ENCODE measurements around the gene SFSWAP. TPM values are rescaled to one million over a fixed set of nuclear protein-coding genes. Genes with fewer than 3 reads are reported as not detected.

Gene SFSWAP
- polyA plus RNA-seq, 2 of the 4 experiments (the other 2 are of a cell fraction), result 21.8 to 23.5 TPM

DNA sequence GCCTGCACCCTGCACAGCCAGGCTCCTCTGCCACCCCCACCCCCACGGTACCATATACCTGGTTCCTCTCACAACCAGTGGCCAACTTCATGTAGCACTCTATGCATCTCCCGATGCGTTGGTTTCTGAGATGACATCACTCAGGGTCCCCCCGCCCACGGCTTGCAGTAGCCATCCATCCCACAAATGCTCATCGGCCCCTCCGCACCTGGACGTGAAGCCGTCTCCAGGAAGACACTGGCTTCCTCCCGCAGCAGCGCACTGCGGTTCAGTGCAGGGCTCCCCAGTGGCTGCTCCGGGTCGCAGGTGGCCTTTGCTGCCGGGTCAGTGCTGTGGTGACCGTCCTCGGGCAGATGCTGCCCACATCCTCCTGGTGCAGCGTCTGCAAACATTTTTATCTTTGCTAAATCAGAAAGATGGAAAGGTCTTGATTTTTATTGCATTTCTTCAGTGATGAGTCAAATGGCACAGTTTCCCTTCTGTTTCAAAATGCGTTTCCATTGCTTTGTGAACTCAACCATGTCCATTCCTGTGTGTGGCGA lies 89.8 kb downstream of the SFSWAP start:
- ChIA-PET CTCF (interaction anchor here (1.2 kb wide), 1 partner anchor 14 kb away, joined by 3 read pairs; no protein-coding TSS in a partner anchor), POLR2A (no interaction called here)
- DNase-seq (ENCODE audit: low read depth in 1 of 2, low spot score in 1 of 2), result no peak

DNA sequence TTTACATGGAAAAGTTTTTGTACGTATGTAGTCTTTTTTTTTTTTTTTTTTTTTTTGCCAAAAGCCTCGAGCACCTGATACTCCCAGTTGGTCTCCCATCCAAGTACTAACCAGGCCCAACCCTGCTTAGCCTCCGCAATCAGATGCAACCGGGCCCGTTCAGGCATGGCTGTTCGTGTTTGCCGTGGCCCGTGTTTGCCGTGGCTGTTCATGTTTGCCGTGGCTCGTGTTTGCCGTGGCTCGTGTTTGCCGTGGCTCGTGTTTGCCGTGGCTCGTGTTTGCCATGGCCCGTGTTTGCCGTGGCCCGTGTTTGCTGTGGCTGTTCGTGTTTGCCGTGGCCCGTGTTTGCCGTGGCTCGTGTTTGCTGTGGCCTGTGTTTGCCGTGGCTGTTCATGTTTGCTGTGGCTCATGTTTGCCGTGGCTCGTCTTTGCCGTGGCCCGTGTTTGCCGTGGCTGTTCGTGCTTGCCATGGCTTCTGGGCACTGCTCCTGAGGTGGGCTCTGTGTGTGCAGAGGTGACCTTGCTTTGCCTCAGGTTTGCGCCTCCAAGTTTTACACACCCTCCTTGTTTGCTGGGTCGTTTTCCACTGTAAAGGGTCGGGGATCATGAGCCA lies 90.5 kb downstream of the SFSWAP start:
- 89% methylated on average over 32 of the region's 35 CpGs for WGBS (ENCODE audit: missing lambda C conversion rate)
- DNase-seq (ENCODE audit: low read depth in 1 of 2, low spot score in 1 of 2) (no peak), FAIRE-seq (no peak), ATAC-seq (no peak)
- TF ChIP-seq NR3C1 (IDR thresholded peaks at IDR 0.05) (no peak), POLR2A (IDR thresholded peaks at IDR 0.05; ENCODE audit: low read length) (no peak), HOXB13 (CRISPR knock-in tag; IDR thresholded peaks at IDR 0.05; ENCODE audit: low read depth) (no peak), KDM5A (IDR thresholded peaks at IDR 0.05) (no peak), FOXS1 (CRISPR knock-in tag; IDR thresholded peaks at IDR 0.05) (no peak), BHLHE40 (IDR thresholded peaks at IDR 0.05; ENCODE audit: low read depth, low read length) (no peak), JUNB (IDR thresholded peaks at IDR 0.05) (no peak), ZFP36 (IDR thresholded peaks at IDR 0.05; ENCODE audit: borderline replicate concordance, partially characterized antibody) (no peak), PHF8 (IDR thresholded peaks at IDR 0.05; ENCODE audit: borderline replicate concordance, low read depth) (no peak), EP300 (IDR thresholded peaks at IDR 0.05) (no peak), RARB (CRISPR knock-in tag; IDR thresholded peaks at IDR 0.05) (no peak), TP53 (CRISPR knock-in tag; IDR thresholded peaks at IDR 0.05) (no peak), JUN (IDR thresholded peaks at IDR 0.05) (no peak), RNF2 (IDR thresholded peaks at IDR 0.05; ENCODE audit: borderline replicate concordance, low read depth) (no peak)
- TF ChIP-seq, protein P1, sequence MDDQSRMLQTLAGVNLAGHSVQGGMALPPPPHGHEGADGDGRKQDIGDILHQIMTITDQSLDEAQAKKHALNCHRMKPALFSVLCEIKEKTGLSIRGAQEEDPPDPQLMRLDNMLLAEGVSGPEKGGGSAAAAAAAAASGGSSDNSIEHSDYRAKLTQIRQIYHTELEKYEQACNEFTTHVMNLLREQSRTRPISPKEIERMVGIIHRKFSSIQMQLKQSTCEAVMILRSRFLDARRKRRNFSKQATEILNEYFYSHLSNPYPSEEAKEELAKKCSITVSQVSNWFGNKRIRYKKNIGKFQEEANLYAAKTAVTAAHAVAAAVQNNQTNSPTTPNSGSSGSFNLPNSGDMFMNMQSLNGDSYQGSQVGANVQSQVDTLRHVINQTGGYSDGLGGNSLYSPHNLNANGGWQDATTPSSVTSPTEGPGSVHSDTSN (IDR thresholded peaks at IDR 0.05), result no peak
- TF ChIP-seq, protein P2, sequence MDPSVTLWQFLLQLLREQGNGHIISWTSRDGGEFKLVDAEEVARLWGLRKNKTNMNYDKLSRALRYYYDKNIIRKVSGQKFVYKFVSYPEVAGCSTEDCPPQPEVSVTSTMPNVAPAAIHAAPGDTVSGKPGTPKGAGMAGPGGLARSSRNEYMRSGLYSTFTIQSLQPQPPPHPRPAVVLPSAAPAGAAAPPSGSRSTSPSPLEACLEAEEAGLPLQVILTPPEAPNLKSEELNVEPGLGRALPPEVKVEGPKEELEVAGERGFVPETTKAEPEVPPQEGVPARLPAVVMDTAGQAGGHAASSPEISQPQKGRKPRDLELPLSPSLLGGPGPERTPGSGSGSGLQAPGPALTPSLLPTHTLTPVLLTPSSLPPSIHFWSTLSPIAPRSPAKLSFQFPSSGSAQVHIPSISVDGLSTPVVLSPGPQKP (IDR thresholded peaks at IDR 0.05; ENCODE audit: low read depth, low read length), result no peak
- TF ChIP-seq, protein P3, sequence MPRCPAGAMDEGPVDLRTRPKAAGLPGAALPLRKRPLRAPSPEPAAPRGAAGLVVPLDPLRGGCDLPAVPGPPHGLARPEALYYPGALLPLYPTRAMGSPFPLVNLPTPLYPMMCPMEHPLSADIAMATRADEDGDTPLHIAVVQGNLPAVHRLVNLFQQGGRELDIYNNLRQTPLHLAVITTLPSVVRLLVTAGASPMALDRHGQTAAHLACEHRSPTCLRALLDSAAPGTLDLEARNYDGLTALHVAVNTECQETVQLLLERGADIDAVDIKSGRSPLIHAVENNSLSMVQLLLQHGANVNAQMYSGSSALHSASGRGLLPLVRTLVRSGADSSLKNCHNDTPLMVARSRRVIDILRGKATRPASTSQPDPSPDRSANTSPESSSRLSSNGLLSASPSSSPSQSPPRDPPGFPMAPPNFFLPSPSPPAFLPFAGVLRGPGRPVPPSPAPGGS (IDR thresholded peaks at IDR 0.05), result no peak
- H3K4me1 ChIP-seq, result 0 out of 3 replicates have a peak, but pooled peaks cover 3% of the 10 kb centered on the region
- CTCF ChIA-PET, result interaction anchor here (1.1 to 1.4 kb wide), 2 partner anchors 10 to 19 kb away, joined by 3 read pairs; no protein-coding TSS in a partner anchor
- H3K27ac ChIP-seq, result no peak overlapping the region
- H3K9me3 ChIP-seq, result no peaks in the 10 kb centered on the region
- no peak overlapping the region for H3K4me2 ChIP-seq
- no peak overlapping the region for H3K4me3 ChIP-seq
- POLR2A ChIA-PET, result interaction anchor here (0.6 kb wide), 1 partner anchor 924 kb away, joined by 5 read pairs; no protein-coding TSS in a partner anchor

More for the DNA sequence above, 89.8 kb downstream of the SFSWAP start:
- ATAC-seq (no peak), FAIRE-seq (no peak)
- Histone ChIP-seq H3K27ac (no peak overlapping the region), H3K4me1 (0 out of 3 replicates have a peak, but pooled peaks cover 3% of the 10 kb centered on the region), H3K4me2 (no peak overlapping the region), H3K9me3 (no peaks in the 10 kb centered on the region), H3K4me3 (no peak overlapping the region)
- 93% methylated on average over 20 of the region's 20 CpGs for WGBS (ENCODE audit: missing lambda C conversion rate)
- TF ChIP-seq POLR2A (IDR thresholded peaks at IDR 0.05; ENCODE audit: low read length), result no peak
- TF ChIP-seq NR3C1 (IDR thresholded peaks at IDR 0.05), result no peak
- no peak for TF ChIP-seq RNF2 (IDR thresholded peaks at IDR 0.05; ENCODE audit: borderline replicate concordance, low read depth)
- TF ChIP-seq ESRRA (IDR thresholded peaks at IDR 0.05; ENCODE audit: borderline replicate concordance, low read length), result no peak
- TF ChIP-seq, protein P4, sequence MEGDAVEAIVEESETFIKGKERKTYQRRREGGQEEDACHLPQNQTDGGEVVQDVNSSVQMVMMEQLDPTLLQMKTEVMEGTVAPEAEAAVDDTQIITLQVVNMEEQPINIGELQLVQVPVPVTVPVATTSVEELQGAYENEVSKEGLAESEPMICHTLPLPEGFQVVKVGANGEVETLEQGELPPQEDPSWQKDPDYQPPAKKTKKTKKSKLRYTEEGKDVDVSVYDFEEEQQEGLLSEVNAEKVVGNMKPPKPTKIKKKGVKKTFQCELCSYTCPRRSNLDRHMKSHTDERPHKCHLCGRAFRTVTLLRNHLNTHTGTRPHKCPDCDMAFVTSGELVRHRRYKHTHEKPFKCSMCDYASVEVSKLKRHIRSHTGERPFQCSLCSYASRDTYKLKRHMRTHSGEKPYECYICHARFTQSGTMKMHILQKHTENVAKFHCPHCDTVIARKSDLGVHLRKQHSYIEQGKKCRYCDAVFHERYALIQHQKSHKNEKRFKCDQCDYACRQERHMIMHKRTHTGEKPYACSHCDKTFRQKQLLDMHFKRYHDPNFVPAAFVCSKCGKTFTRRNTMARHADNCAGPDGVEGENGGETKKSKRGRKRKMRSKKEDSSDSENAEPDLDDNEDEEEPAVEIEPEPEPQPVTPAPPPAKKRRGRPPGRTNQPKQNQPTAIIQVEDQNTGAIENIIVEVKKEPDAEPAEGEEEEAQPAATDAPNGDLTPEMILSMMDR (IDR thresholded peaks at IDR 0.05), result no peak
- TF ChIP-seq NPAS2 (CRISPR knock-in tag; IDR thresholded peaks at IDR 0.05; ENCODE audit: borderline replicate concordance), result no peak
- TF ChIP-seq ZC3H11A (IDR thresholded peaks at IDR 0.05), result no peak

Measured in A549 (cell line).